ENCODE measurements around the gene GRID2IP. TPM values are rescaled to one million over a fixed set of nuclear protein-coding genes. Genes with fewer than 3 reads are reported as not detected.
"Not testable (repeated sequence)": the region's sequence is repeated elsewhere in the genome, so short reads cannot be mapped to it uniquely, and the experiment has no call there.

GRID2IP gene
- total RNA-seq, 4 donors from 2014 or later = 0.27 TPM; not detected in 3

DNA sequence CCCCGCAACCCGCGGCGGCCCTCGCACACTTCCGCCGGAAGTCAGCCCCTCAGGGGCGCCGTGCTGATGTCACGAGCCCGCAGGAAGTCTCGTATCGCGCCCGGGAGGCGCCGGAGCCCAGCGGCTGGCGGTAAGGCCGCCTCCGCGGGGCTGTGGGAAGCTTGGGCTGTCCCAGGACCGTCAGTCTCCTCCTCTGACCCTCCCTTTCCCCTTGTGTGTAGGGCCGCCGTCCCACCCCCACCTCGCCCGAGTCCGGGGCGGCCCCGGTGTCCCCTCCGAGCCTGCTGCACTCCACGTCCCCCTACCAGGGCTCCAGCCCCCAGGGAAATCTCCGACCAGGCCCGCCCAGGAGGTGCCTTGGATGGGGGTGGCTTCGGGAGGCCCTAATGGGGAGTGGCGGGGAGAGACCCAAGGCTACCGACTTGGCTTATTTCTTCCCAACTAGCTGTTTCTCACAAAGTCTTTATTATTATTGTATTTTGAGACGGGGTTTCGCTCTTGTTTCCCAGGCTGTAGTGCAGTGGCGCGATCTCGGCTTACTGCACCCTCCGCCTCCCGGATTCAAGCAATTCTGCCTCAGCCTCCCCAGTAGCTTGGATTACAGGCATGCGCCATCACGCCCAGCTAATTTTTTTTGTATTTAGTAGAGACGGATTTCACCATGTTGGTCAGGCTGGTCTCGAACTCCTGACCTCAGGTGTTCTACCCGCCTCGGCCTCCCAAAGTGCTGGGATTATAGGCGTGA lies 26.3 kb upstream of the GRID2IP start, which contains the start of gene ZDHHC4:
TSS of gene ZDHHC4 (plus strand) at position 86 of the 745 bp plus-strand sequence. CDS start 3,108 bp downstream, outside the sequence.
- no peaks in the 10 kb centered on the region for H3K27me3 ChIP-seq
- peak within 1 kb of the TSS; percentile 79 to 82 for H3K4me3 ChIP-seq
- H3K27ac ChIP-seq = peak within 1 kb of the TSS; percentile 93 to 99 (median 94)
- 25 to 52% methylated on average over 7 to 9 of the region's 51 CpGs for WGBS, 2 donors (ENCODE audit: low coverage in 1 of 2)
- peak; percentile 94 for TF ChIP-seq POLR2AphosphoS5 (IDR thresholded peaks at IDR 0.05)
- peak; percentile 92 to 96 for TF ChIP-seq POLR2A (IDR thresholded peaks at IDR 0.05)
- TF ChIP-seq EP300 (IDR thresholded peaks at IDR 0.05) = no peak
- TF ChIP-seq, protein P1, sequence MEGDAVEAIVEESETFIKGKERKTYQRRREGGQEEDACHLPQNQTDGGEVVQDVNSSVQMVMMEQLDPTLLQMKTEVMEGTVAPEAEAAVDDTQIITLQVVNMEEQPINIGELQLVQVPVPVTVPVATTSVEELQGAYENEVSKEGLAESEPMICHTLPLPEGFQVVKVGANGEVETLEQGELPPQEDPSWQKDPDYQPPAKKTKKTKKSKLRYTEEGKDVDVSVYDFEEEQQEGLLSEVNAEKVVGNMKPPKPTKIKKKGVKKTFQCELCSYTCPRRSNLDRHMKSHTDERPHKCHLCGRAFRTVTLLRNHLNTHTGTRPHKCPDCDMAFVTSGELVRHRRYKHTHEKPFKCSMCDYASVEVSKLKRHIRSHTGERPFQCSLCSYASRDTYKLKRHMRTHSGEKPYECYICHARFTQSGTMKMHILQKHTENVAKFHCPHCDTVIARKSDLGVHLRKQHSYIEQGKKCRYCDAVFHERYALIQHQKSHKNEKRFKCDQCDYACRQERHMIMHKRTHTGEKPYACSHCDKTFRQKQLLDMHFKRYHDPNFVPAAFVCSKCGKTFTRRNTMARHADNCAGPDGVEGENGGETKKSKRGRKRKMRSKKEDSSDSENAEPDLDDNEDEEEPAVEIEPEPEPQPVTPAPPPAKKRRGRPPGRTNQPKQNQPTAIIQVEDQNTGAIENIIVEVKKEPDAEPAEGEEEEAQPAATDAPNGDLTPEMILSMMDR (IDR thresholded peaks at IDR 0.05) = peak in 1 of 4 experiments; percentile 22
- H3K9me3 ChIP-seq = no peaks in the 10 kb centered on the region
- ATAC-seq = peak; percentile 97
- H3K4me1 ChIP-seq = peaks cover 0 to 17% (median 5%) of the 10 kb centered on the region in 3 donors
- H3K36me3 ChIP-seq = peaks cover 0 to 37% of the 10 kb centered on the region in 2 donors

DNA sequence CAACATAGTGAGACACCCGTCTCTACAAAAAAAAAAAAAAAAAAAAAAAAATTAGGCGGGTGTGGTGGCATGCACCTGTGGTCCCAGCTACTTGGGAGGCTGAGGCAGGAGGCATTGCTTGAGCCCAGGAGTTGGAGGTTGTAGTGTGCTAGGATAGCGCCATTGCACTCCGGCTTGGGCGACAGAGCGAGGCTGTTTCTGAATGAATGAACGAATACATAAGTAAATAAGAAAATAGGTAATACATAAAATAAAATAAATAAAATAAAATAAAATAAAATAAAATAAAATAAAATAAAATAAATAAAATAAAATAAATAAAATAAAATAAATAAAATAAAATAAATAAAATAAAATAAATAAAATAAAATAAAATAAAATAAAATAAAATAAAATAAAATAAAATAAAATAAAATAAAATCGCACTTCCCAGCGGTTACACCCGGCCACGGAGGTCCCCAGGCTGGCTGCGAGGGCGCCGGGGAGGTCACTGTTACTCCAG lies 25.7 kb upstream of the GRID2IP start:
- WGBS, 2 donors (ENCODE audit: low coverage in 1 of 2) = 0 to 4% methylated on average over 2 to 11 of the region's 14 CpGs
- Histone ChIP-seq H3K4me3 (peak overlapping the region; percentile 79 to 82), H3K36me3 (peaks cover 0 to 31% of the 10 kb centered on the region in 2 donors), H3K27ac (peak overlapping the region; percentile 93 to 99 (median 94)), H3K4me1 (peaks cover 0 to 17% (median 5%) of the 10 kb centered on the region in 3 donors)
- not testable (repeated sequence) for H3K9me3 ChIP-seq, H3K27me3 ChIP-seq, ATAC-seq

DNA sequence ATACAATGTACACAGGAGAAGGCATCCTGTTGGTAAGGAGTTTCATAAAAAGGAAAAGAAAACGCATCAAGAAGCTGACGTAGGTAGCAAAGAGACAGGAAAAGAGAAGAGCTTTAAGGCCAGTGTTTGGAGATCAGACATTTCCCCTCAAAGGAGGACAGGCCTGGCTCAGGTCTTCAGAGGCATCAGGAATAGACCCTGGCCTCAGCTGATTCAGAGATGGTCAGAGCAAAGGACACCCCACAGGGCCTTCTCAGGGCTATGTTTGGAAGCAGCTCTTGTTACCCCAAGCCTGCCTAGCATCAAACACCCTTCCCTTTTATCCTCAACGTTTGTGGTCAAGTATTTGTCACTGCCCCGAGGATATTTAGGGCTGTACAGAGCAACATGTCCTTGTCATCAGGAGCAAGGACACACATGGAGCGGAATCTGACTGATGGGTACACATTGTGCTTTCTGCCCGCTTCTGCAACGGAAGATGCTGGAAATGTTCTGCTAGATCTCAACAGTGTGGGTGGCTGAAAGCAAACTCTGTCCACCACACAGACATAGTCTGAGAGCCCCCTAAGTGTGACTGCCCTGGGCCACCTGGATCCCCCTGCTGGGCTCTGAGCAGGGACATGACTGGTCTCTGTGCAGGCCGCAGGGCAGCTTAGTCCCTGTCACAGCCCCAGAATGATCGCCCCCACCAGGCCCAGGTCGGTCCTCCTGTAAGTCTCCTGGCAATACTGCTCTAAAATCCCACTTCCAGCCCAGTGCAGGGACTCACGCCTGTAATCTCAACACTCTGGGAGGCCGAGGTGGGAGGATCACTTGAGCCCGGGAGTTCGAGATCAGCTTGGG lies 25.0 kb upstream of the GRID2IP start:
- TF ChIP-seq POLR2AphosphoS5 (IDR thresholded peaks at IDR 0.05) = no peak
- no peak for TF ChIP-seq POLR2A (IDR thresholded peaks at IDR 0.05)
- no peak for TF ChIP-seq EP300 (IDR thresholded peaks at IDR 0.05)
- TF ChIP-seq, protein P1 (IDR thresholded peaks at IDR 0.05) = no peak
- peaks cover 0 to 17% (median 5%) of the 10 kb centered on the region in 3 donors for H3K4me1 ChIP-seq
- peak overlapping the region in 2 of 4 donors; percentile 94 for H3K27ac ChIP-seq
- peak overlapping the region in 1 of 2 donors; percentile 79 for H3K4me3 ChIP-seq
- H3K9me3 ChIP-seq = no peaks in the 10 kb centered on the region
- H3K27me3 ChIP-seq = no peaks in the 10 kb centered on the region
- H3K36me3 ChIP-seq = peaks cover 0 to 24% of the 10 kb centered on the region in 2 donors
- WGBS, 2 donors (ENCODE audit: low coverage in 1 of 2) = 85 to 88% methylated on average over 2 to 8 of the region's 14 CpGs
- no peak for ATAC-seq

DNA sequence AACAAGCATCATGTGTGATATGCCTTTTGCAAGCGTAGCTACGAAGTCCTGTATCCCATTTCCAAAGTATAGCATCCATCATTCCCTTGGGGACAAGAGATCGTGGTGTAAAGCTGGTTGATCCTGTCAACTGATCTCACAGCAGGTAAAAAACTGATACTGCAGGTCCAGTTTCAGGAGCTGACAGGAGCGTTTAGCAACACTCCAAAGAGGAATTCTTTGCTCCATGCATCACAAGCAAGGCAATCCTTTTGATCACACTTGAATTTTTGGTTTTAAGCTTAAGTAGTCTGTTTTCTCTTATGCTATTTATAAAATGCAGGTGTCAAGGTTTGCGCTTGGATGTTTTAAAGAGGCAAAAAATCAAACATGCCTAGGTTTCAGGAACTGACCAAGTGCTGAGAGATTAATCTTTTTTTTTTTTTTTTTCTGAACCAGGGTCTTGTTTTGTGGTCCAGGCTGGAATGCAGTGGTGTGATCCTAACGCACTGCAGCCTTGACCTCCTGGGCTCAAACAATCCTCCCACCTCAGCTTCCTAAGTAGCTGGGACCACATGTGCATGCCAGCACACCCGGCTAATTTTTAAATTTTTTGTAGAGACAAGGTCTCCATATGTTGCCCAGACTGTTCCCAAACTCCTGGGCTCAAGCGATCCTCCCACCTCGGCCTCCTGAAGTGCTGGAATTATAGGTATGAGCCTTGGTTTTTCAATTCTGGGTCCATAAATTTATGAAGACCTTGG lies 24.2 kb upstream of the GRID2IP start:
- 72 to 77% methylated on average over 5 to 8 of the region's 9 CpGs for WGBS, 2 donors (ENCODE audit: low coverage in 1 of 2)
- no peak for ATAC-seq

More for the DNA sequence above, 24.2 kb upstream of the GRID2IP start:
- no peaks in the 10 kb centered on the region for H3K9me3 ChIP-seq
- no peak overlapping the region for H3K4me3 ChIP-seq
- peaks cover 0 to 16% of the 10 kb centered on the region in 2 donors for H3K36me3 ChIP-seq
- peaks cover 0 to 17% (median 5%) of the 10 kb centered on the region in 3 donors for H3K4me1 ChIP-seq
- H3K27ac ChIP-seq = no peak overlapping the region
- no peaks in the 10 kb centered on the region for H3K27me3 ChIP-seq
- no peak for TF ChIP-seq POLR2A (IDR thresholded peaks at IDR 0.05)
- TF ChIP-seq, protein P1 (IDR thresholded peaks at IDR 0.05) = no peak
- TF ChIP-seq EP300 (IDR thresholded peaks at IDR 0.05) = no peak
- no peak for TF ChIP-seq POLR2AphosphoS5 (IDR thresholded peaks at IDR 0.05)
